Aorta (tissue), 5 donors: ENCODE data around the gene MAPK8. TPM values are rescaled to one million over a fixed set of nuclear protein-coding genes. Genes with fewer than 3 reads are reported as not detected.
"Not testable (repeated sequence)": the region's sequence is repeated elsewhere in the genome, so short reads cannot be mapped to it uniquely, and the experiment has no call there.

ENCODE experiments used
- ATAC-seq: fragments of 200-7000 bp; cut with Tn5 transposase; one replicate; pipeline ENCODE4 v1.9.1; 2022; ENCODE audit warnings: moderate library complexity; ENCODE audit not compliant: low FRiP score
- DNase-seq, 2 donors: peaks; one replicate each; pipeline ENCODE4 v3.0.0-alpha.2; 2020
- H3K27ac ChIP-seq, 2 donors: one replicate each; pipeline ENCODE4 v1.5.1; 2013; ENCODE audit warnings: low read length in 2 of 2, mild to moderate bottlenecking in 2 of 2, moderate library complexity in 2 of 2, control low read depth in 1 of 2, inconsistent platforms in 1 of 2, low read depth in 1 of 2
- H3K27me3 ChIP-seq, 2 donors: one replicate each; pipeline ENCODE4 v1.6.1; 2013; ENCODE audit warnings: control low read depth in 1 of 2, low read length in 1 of 2, mild to moderate bottlenecking in 1 of 2, moderate library complexity in 1 of 2; ENCODE audit not compliant: insufficient read depth in 2 of 2, control insufficient read depth in 1 of 2
- H3K36me3 ChIP-seq, 2 donors: one replicate each; pipeline ENCODE4 v1.6.1; 2013; ENCODE audit warnings: control low read depth in 1 of 2, low read length in 1 of 2, mild to moderate bottlenecking in 1 of 2; ENCODE audit not compliant: insufficient read depth in 2 of 2, control insufficient read depth in 1 of 2
- H3K4me1 ChIP-seq, 2 donors: one replicate each; pipeline ENCODE4 v1.6.1; 2013; ENCODE audit warnings: low read length in 2 of 2, control low read depth in 1 of 2, mild to moderate bottlenecking in 1 of 2, moderate library complexity in 1 of 2; ENCODE audit not compliant: insufficient read depth in 2 of 2, control insufficient read depth in 1 of 2
- H3K4me3 ChIP-seq, 2 donors: one replicate each; pipeline ENCODE4 v1.5.1; 2013; ENCODE audit warnings: low read length in 2 of 2, control low read depth in 1 of 2, mild to moderate bottlenecking in 1 of 2
- H3K9me3 ChIP-seq: one replicate; pipeline ENCODE4 v1.6.1; 2013; ENCODE audit warnings: mild to moderate bottlenecking, low read length; ENCODE audit not compliant: control insufficient read depth
- WGBS, 2 donors: extraction: QIAGEN DNeasy Blood & Tissue Kit; methylation state at CpG; one replicate each; pipeline ENCODE4 v1.1.7; 2013; 5-methylcytosine and 5-hydroxymethylcytosine counted together
- intact Hi-C, 2 donors: fragments of 100-400 bp; cut with DNase I; formaldehyde crosslinking; loops; one replicate each; pipeline versions ENCODE4 v1.14.2 to v1.15.0; 2022
- polyA plus RNA-seq, 2 donors: library from polyadenylated mRNA; stranded (reverse); fragments of 200-250 nt; gene quantifications; one replicate each; pipeline ENCODE4 v1.2.3, GENCODE V29; 2013
- total RNA-seq, 2 donors: library from RNA; stranded (reverse); fragmentation: NEBNext Ultra II Directional; extraction: Animal tissue kit (Norgen Biotek cat#: 25700); gene quantifications; one replicate each; pipeline ENCODE4 v1.2.1, GENCODE V29; 2021
- donor health status: healthy with polysubstance abuse.
- donor health status: Bipolar disorder and iron deficiency.
- donor health status: DM: no; HTN: no; CAD: no.
- donor health status: DM: no; HTN: no; CAD: no.
- donor health status: DM: yes; HTN: yes; CAD: no.

The MAPK8 gene
- total and polyA plus RNA-seq, 4 donors: 7.8 to 38.9 (median 26.7) TPM

DNA sequence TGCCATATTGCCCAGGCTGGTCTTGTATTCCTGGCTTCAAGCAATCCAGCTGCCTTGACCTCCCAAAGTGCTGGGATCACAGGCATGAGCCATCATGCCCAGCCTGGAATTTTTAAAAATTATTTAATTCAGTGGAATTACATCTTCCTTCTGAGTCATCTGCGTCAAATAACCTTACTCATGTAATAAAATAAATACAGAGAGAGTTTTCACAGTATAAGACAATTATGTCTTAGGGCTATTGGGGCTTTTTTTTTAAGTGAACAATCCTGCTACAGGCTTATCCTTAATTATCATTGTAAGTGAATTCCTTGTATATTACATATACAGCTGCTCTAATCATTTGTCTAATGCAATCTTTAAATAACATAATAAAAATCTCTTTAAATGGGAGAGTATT is 108.3 kb downstream of the MAPK8 start:
- Histone ChIP-seq H3K36me3 (no peaks in the 10 kb centered on the region), H3K4me1 (peaks cover 0 to 4% of the 10 kb centered on the region in 2 donors), H3K9me3 (no peaks in the 10 kb centered on the region), H3K27ac (no peak overlapping the region), H3K4me3 (no peak overlapping the region), H3K27me3 (no peaks in the 10 kb centered on the region)
- DNase-seq (no peak), ATAC-seq (no peak)
- intact Hi-C loops: no loop called here
- whole genome bisulfite sequencing, 2 donors: 80% methylated on average over 1 of the region's 1 CpG

DNA sequence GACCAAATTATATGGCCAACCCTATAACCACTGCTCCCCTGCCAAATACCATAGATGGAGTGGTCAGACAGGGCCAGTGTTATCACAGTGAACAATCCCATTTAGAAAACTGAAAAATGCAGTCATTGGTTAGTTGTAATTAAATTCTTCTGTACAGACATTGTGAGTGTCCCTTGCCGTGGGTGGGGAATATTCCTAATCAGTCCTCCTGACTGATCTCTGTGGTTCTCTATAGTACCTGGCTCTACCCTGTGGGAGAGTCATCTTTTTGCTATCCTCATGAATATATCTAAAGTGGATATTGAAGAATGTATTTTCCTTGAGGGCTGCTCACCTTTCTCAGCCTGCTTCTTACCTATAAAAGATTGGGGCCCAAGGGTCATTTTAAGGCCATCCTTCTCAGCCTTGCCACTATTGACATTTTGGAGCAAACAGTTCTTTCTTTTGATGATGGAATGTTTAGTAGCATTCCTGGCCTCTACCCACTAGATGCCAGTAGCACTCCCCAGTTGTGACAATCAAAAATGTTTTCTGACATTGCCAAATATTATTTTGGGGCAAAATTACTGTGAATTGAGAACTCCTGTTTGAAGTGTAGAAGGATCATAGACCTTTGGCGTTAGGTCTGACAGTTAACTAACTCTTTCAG is 110.2 kb downstream of the MAPK8 start:
- H3K4me1 ChIP-seq: peaks cover 0 to 4% of the 10 kb centered on the region in 2 donors
- no peak for ATAC-seq
- DNase-seq: no peak
- H3K9me3 ChIP-seq: no peaks in the 10 kb centered on the region
- no peak overlapping the region for H3K4me3 ChIP-seq
- no peaks in the 10 kb centered on the region for H3K27me3 ChIP-seq
- no peak overlapping the region for H3K27ac ChIP-seq
- intact Hi-C loops: no loop called here
- no peaks in the 10 kb centered on the region for H3K36me3 ChIP-seq
- 71 to 76% methylated on average over 2 of the region's 2 CpGs for WGBS, 2 donors

GRCh38 chr10:48417374-48417773 is 110.9 kb downstream of the MAPK8 start:
- Histone ChIP-seq H3K27me3 (no peaks in the 10 kb centered on the region), H3K36me3 (no peaks in the 10 kb centered on the region), H3K4me3 (no peak overlapping the region), H3K4me1 (peaks cover 0 to 4% of the 10 kb centered on the region in 2 donors), H3K27ac (no peak overlapping the region), H3K9me3 (no peaks in the 10 kb centered on the region)
- ATAC-seq (no peak), DNase-seq (no peak)
- 98 to 100% methylated on average over 1 of the region's 1 CpG for WGBS, 2 donors
- intact Hi-C loops: no loop called here

DNA sequence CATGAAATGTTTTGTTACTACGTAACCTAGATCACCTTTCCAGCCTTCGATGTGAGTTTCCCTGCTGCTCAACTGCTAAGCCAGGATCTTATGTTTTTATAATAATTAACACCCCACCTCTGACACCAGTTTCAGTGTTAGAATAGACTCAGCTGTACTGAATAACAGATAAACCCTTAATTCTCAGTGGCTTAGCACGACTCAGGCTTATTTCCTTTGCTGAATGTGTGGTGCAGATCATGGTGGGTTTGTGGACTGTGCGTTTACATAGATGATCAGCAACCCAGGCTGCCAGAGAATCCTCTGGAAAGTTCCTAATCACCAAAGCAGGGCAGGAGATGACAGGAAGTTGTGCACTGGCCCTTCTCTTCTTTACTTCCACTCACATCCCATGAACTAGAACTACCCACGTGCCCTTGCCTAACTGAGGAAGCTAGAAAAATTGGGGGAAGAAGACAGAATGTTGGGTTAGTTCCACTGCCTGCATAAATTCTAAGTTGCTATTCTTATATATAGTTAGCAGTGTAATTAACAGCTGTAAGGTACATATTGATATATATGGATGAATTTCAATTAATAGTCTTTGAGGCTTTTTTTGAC is 111.8 kb downstream of the MAPK8 start:
- H3K27ac ChIP-seq: no peak overlapping the region
- ATAC-seq: no peak

DNA sequence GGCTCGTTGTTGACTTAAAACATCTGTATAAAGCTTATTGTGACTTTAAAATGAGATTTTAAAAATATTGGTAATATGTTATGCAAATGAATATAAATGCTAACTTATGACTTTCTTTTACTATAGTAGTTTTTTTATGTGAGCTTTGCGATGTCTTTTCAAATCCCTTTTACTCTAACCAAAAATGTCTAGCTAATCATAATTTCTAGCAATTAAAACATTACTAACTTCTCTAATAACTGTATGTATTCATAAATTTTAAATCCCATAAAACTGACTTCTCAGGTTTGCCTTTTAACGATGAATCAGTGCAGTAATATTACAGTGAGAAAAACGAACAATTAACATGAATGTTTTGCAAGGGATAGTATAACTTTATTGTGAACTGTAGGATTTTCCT is 113.2 kb downstream of the MAPK8 start:
- H3K4me1 ChIP-seq: peaks cover 0 to 4% of the 10 kb centered on the region in 2 donors
- H3K9me3 ChIP-seq: no peaks in the 10 kb centered on the region
- no peak overlapping the region for H3K4me3 ChIP-seq
- ATAC-seq (no peak), DNase-seq (no peak)
- intact Hi-C loops: no loop called here
- WGBS, 2 donors: 95 to 97% methylated on average over 4 of the region's 4 CpGs
- H3K27me3 ChIP-seq: no peaks in the 10 kb centered on the region
- no peak overlapping the region for H3K27ac ChIP-seq
- H3K36me3 ChIP-seq: no peaks in the 10 kb centered on the region

More for the DNA sequence above, 111.8 kb downstream of the MAPK8 start:
- no peaks in the 10 kb centered on the region for H3K27me3 ChIP-seq
- WGBS, 2 donors: 82 to 87% methylated on average over 5 of the region's 5 CpGs
- intact Hi-C loops: no loop called here
- no peaks in the 10 kb centered on the region for H3K36me3 ChIP-seq
- DNase-seq: no peak
- peaks cover 0 to 4% of the 10 kb centered on the region in 2 donors for H3K4me1 ChIP-seq
- no peaks in the 10 kb centered on the region for H3K9me3 ChIP-seq
- no peak overlapping the region for H3K4me3 ChIP-seq

GRCh38 chr10:48421862-48422261 is 115.4 kb downstream of the MAPK8 start:
- DNase-seq, ATAC-seq, intact Hi-C loops: not testable (repeated sequence)

DNA sequence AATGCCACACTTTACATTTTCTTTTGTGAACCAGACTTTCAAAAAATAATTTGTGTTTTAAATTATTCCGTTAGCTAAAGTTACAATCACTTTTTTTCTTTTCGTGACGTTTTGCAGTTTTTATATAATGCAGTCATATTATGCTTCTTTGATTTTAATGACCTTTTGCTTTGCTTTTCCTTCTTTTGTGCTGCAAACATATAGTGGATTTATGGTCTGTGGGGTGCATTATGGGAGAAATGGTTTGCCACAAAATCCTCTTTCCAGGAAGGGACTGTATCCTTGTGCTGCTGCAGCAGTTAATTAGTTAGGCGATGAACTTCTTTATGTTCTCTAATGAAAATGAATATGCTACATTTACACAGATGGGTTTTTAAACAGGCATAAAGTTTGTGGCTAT is 117.4 kb downstream of the MAPK8 start:
- H3K36me3 ChIP-seq: no peaks in the 10 kb centered on the region
- no peak for DNase-seq
- intact Hi-C loops: no loop called here
- ATAC-seq: no peak
- H3K4me1 ChIP-seq: no peaks in the 10 kb centered on the region
- WGBS, 2 donors: 84 to 89% methylated on average over 4 of the region's 4 CpGs
- no peak overlapping the region for H3K4me3 ChIP-seq
- no peaks in the 10 kb centered on the region for H3K9me3 ChIP-seq
- H3K27me3 ChIP-seq: no peaks in the 10 kb centered on the region
- no peak overlapping the region for H3K27ac ChIP-seq

More at GRCh38 chr10:48421862-48422261, 115.4 kb downstream of the MAPK8 start:
- not testable (repeated sequence) for H3K4me1 ChIP-seq, H3K27me3 ChIP-seq, H3K27ac ChIP-seq, H3K36me3 ChIP-seq, H3K9me3 ChIP-seq, H3K4me3 ChIP-seq
- WGBS, 2 donors: 50 to 53% methylated on average over 2 of the region's 2 CpGs

GRCh38 chr10:48428896-48429295 is 122.4 kb downstream of the MAPK8 start:
- no peaks in the 10 kb centered on the region for H3K9me3 ChIP-seq
- no peaks in the 10 kb centered on the region for H3K27me3 ChIP-seq
- DNase-seq: no peak
- no peaks in the 10 kb centered on the region for H3K36me3 ChIP-seq
- ATAC-seq: no peak
- 96 to 97% methylated on average over 3 of the region's 3 CpGs for WGBS, 2 donors
- intact Hi-C loops: no loop called here
- H3K27ac ChIP-seq: no peak overlapping the region
- no peaks in the 10 kb centered on the region for H3K4me1 ChIP-seq
- H3K4me3 ChIP-seq: no peak overlapping the region

GRCh38 chr10:48429309-48429708 is 122.8 kb downstream of the MAPK8 start:
- no peaks in the 10 kb centered on the region for H3K27me3 ChIP-seq
- H3K4me1 ChIP-seq: no peaks in the 10 kb centered on the region
- WGBS, 2 donors: 98 to 100% methylated on average over 1 of the region's 1 CpG
- no peak overlapping the region for H3K27ac ChIP-seq
- intact Hi-C loops: no loop called here
- DNase-seq (no peak), ATAC-seq (no peak)
- H3K36me3 ChIP-seq: no peaks in the 10 kb centered on the region
- no peaks in the 10 kb centered on the region for H3K9me3 ChIP-seq
- no peak overlapping the region for H3K4me3 ChIP-seq
